T1000 (cell line): Measurements from ENCODE around the gene OR2W3.

Source experiments
- DNase-seq: peaks from one replicate; lab custom pipeline; 2025; ENCODE audit warnings: mixed read lengths; lab: John Stamatoyannopoulos, UW

OR2W3 gene

GRCh38 chr1:247919952-247920351, 24.6 kb downstream of the OR2W3 start, which contains the start of gene OR2T8:
TSS of gene OR2T8 (plus strand) at chr1:247920252. CDS start at chr1:247921018, 766 bp downstream.
- no peak for DNase-seq

GRCh38 chr1:247923941-247924340, 28.6 kb downstream of the OR2W3 start:
- no peak for DNase-seq

- DNase-seq: no peak
These were observed 29.5 kb downstream of the OR2W3 start, which contains the start of gene OR2AJ1 for GRCh38 chr1:247924868-247925267. TSS of gene OR2AJ1 (plus strand) at chr1:247924889. CDS start at chr1:247933769, 8,880 bp downstream.

GRCh38 chr1:247933989-247934388, 38.6 kb downstream of the OR2W3 start:
- no peak for DNase-seq

GRCh38 chr1:247935781-247936180, 40.4 kb downstream of the OR2W3 start:
- no peak for DNase-seq

- no peak for DNase-seq
These were observed 41.0 kb downstream of the OR2W3 start for GRCh38 chr1:247936415-247936814.

GRCh38 chr1:247936965-247937734, 41.8 kb downstream of the OR2W3 start:
- peak; percentile 95 for DNase-seq

- DNase-seq: no peak
These were observed 47.2 kb downstream of the OR2W3 start for GRCh38 chr1:247942624-247943023.
